Esophagus muscularis mucosa (tissue), 4 donors: ENCODE data around the gene ARHGEF5. TPM values are rescaled to one million over a fixed set of nuclear protein-coding genes. Genes with fewer than 3 reads are reported as not detected.

ENCODE experiments used
- total RNA-seq, 4 donors: library from RNA; depleted of rRNA; stranded (reverse); fragments of >200 nt; gene quantifications; one replicate each; pipeline versions ENCODE4 v1.1.0 to v1.2.1, GENCODE V29; 2016

Gene ARHGEF5
- total RNA-seq, 4 donors from 2014 or later, result 4.6 to 11.8 (median 8.9) TPM

Other genes starting within 250 kb of the ARHGEF5 start
- gene OR2A2, start 245.8 kb upstream of the ARHGEF5 start, total RNA-seq, result not detected
- not detected for gene OR2A14, start 232.2 kb upstream of the ARHGEF5 start, total RNA-seq
- 1 to 10 TPM in 1 of 4 donors, under 1 TPM in 2, not detected in 1; 0.71 to 2.5 (median 0.83) TPM for gene CTAGE4, start 171.9 kb upstream of the ARHGEF5 start, total RNA-seq
- gene ARHGEF35, start 159.6 kb upstream of the ARHGEF5 start, total RNA-seq, result 1 to 10 TPM; 1.5 to 4.0 (median 1.8) TPM
- under 1 TPM in 2 of 4 donors, not detected in 2; 0.11 to 0.19 TPM for gene OR2A42, start 115.8 kb upstream of the ARHGEF5 start, total RNA-seq
- 1 to 10 TPM in 3 of 4 donors, not detected in 1; 1.2 to 2.3 (median 2.1) TPM for gene OR2A7, start 90.6 kb upstream of the ARHGEF5 start, total RNA-seq
- gene CTAGE8, start 86.1 kb upstream of the ARHGEF5 start, total RNA-seq, result 1 to 10 TPM in 1 of 4 donors, under 1 TPM in 2, not detected in 1; 0.42 to 1.5 (median 0.71) TPM
- gene OR2A1, start 43.0 kb upstream of the ARHGEF5 start, total RNA-seq, result under 1 TPM in 3 of 4 donors, not detected in 1; 0.17 to 0.26 (median 0.17) TPM
- gene NOBOX, start 48.3 kb downstream of the ARHGEF5 start, total RNA-seq, result not detected